D341Med (cell line): ENCODE data around the gene NR2E3.

Experiments used
- DNase-seq: peaks from one replicate; pipeline ENCODE4 v3.0.0; 2012; ENCODE audit warnings: low spot score

NR2E3 gene

DNA sequence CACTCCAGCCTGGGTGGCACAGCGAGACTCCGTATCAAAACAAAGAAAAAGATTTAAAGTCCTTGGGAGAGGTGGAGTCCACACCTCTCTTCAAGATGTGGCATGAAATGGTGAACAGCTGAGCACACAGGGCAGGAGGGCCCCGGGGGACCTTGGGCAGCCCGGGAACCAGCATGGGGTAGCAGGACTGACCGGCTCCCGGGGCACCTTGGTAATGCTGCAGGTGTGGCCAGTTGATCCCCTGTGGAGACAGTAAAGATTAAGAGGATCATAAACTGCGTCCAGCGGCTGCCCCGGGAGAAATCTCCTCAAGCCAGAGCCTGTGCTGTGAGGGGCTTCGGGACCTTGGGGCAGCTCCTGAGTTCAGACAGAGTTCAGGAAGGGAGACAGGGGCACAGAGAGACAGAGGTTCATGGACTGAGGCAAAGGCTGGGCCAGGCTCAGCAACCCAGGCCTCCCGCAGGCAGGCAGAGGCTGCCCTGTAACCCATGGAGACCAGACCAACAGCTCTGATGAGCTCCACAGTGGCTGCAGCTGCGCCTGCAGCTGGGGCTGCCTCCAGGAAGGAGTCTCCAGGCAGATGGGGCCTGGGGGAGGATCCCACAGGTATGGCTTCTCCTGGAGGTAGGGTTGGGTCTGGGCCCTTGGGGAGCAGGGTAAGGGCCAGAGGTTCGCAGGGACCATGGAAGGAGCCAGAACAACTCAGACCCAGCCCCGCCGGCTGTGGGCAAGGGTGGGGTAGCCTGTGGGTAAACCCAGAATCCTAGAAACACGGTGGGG lies at the start of gene NR2E3:
TSS of gene NR2E3 (plus strand) at position 299 of the 780 bp plus-strand sequence. CDS start at position 489, 190 bp downstream.
- no peak for DNase-seq

DNA sequence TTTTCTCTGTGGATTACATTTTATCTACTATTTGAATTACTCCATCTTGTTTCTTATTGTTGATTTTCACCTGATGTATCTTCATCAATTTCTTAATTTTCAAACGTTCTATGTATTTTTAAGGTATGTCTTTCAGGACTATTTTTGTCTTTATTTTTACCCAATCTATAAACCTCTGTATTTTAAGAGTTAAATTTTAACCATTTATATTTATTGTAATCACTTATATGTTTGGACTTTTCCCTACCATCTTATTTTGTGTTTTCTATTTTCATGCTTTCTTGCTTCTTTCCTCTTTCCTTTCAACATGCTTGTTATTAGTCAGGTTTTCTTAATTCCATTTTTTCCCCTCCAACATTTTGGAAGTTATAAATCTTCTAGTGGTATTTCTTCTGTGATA lies 49.5 kb upstream of the NR2E3 start:
- no peak for DNase-seq

DNA sequence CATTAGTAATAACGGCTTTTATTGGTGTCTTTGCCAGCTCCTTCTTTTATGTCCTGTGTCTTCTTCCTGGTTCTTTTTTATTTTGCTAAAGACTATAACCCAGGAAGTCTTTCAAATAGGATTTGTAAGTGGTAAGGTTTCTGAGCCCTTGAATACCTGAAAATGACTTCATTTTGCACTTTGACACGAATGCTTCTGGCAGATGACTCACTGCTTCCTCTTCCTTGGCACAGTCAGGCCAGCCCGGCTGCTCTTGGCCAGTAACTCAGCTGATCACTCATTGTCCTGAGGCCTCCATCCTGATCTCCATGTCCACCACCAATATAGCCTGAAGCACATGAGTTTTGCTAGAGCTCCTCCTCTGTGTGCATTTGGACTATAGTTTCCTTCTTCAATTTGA lies 48.7 kb upstream of the NR2E3 start:
- DNase-seq, result no peak

DNA sequence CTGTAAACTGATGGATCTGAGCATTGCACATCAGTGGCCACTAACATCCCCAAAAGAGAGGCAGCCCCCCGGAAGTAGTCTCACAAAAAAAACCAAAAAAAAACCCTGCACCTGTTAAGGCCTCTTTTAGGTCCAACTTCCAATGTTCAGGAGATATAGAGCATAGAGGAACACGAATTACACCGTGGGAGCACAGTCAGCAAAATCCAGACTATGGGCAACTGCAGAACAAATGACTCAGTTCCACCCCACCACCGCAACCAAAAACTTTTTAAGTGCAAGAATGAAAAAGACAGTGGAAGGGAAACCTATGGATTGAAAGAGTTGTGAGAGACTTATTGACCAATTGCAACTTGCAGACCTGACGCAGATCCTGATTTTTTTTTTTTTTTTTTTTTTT lies 42.2 kb upstream of the NR2E3 start:
- DNase-seq, result no peak

DNA sequence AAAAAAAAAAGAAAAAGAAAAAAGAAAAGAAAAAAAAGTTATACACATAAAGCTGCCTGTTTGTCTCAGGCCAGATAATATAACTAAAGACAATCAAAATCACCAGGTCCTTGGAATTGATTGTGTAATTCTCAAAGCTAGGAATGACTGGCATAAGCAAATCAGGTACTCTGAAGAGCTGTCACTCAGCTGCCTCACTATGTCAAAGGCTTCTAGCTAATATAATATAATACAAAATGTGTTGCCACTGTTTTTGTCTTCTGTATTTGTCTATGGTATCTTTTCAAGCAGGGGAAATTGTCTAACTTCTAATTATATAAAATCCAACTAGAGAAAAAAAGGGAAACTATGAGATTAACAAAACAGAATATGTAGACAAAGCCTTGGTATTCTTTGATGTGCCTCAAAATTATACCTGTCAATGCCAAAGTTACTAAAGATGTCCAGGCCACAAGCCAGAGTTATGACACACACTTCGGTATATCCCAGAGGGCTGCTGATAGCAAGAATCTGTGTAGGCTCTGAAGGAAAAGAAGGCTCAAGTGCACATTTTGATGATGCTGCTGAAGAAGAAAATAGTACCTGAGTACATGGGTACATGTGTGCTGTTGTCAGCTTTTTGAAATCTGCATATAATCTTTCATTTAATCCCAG lies 37.0 kb upstream of the NR2E3 start:
- DNase-seq, result no peak

DNA sequence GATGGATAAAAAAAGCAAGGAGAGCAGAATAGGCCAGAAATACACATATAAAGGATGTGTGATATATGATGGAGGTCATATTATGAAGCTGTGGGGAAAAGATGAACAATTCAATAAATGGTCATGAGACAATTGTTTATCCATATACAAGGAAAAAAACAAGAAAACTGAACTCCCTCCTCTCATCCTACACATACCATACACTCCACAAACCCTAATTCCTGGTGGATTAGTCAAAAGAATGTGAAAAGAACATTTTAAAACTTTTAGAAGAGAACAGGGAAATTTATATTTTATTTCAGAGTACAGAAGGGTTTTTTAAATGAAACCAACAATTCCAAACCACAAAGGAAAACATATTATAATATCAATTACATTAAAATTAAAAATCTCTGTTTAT lies 34.5 kb upstream of the NR2E3 start:
- no peak for DNase-seq

DNA sequence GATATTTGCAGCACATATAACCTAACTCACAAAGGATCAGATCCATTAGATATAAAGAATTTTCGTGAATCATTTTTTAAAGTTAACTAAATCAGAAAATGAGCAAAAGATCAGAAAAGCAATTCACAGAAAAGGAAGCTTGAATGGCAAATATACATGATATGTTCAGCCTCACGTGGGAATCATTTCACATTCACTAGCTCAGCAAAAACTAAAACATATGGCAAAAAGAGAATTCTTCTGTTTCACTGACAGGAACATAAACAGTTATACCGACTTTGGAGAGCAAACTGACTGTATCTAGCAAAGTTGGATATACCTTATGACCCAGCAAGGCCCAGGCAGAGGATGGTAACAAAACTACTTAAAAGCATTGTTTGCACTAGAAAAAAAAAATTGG lies 34.0 kb upstream of the NR2E3 start:
- DNase-seq, result no peak

DNA sequence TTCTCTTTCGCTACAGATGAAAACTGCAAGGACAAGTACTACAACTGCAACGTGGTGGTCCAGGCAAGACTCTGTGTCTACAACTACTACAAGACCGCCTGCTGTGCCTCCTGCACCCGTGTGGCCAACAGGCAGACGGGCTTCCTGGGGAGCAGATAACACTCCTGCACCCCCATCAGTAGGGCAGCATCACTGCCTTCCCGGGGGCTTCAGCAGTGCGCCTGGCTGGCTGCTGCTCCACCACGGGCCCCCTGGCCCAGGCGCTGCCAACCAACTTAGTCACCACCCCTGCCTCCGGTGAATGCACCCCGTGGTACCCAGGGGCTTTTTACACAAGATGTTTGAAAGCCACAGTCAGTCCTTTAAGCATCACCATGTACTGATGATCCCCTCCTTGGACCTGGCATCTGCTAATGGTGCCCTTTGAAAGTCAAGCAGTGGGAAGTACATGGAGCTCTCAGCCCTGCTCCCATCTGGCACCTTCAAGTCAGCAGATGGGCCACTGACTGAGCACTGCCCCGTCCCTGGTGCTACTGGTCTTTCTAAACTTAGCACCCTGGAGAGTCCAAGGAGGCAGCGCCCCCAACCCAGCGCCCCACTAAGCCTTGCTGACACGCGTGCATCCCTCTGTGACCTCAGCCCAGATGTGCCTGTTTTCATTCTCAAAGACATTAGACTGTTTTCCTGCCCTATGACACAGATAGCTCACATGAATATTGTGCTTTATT lies 33.0 kb upstream of the NR2E3 start:
- DNase-seq, result no peak

DNA sequence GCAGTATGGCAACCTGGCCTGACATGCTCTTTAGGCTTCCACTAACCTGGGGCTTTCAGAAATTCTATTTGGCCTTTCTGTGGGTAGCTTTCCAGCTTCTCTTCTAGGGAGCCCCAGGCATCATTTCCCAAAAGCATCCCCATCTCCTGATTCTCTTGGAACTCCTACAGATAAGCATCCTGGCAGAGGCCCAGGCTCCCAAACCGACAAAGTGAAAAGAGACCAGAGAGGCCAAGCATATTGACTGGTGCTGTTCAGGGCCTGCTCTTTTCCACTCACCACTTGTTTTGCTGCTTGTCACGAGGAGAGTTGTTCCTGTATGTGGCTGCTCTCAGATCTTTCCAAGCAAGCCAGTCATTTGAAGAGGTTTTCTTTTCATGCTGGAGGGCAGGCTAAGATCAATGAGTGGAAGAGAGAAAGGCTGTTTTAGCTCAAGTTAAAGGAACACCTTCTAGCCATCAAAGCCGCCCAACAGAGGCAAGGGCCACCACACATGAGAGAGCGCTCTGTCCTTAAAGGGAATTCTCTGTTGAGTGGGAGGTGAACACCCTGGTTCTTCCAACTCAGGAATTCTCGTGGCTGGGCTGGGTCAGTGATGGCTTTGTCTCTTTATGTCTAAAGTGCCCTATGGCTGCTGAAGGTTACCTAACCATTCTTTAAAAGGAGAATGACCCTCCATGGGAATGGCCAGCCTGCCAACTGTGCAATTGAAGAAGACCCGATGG lies 31.1 kb upstream of the NR2E3 start:
- DNase-seq, result no peak

DNA sequence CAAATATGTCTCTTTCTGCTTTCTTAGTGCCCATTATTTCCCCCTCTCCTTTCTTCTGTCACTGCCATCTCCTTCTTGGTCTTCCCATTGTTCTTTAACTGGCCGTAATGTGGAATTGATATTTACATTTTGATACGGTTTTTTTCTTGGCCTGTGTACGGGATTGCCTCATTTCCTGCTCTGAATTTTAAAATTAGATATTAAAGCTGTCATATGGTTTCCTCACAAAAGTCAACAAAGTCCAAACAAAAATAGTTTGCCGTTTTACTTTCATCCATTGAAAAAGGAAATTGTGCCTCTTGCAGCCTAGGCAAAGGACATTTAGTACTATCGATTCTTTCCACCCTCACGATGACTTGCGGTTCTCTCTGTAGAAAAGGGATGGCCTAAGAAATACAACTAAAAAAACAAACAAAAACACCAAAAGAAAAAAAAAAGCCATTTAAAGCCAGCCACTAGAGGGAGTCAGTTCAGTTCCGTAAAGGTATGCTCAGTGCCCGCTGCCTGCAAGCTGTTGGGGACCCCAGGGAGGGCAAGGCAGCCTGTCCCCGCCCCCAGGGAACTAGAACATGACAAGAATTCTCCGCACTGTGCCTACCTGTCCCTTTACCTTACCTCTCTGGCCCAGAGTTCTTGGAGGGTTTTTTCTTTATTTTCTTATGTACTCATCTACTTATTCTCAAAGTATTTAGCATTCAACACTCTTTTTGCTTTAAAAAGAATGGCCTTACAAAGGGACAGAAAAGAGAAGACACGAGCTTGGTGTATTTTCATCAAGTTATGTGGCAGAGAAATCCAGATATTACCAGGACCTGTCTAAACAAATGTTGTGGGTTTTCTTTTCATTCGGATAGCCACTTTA lies 30.0 kb upstream of the NR2E3 start:
- DNase-seq, result peak; percentile 77

DNA sequence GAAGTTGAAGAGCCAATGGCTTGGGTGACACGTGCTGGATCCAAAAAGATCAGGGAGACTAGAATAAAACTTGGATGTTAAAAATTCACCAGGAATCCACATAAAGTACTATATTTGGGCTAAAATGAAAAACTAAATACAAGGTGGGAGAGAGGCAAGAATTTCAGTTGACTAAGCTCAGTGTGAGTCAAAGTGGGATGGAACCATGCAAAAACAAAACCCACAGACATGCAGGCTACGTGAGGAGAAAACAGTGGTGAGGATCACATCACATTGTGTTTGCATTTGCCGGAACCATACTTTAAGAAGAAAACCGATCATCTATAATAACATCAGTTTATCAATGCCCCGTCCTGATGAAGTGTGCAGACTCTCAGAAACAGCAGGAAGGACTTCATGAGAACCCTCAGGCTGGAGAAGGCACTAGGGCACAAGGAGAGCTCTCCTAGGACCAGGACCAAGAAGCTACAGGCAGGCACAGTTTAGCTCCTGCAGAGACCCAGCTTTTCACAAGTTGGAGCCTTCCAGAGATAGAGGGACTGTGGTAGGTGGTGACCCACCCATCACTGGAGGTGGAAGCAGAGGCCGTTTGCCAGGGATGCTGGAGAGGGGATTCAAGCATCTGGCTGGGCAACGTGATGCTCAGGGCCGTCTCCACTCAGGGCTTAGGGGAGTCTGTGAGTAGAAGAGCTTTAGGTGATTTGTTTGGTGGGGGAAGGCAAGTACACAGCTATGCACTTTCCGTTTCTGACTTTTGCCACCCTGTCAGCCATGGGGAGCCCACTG lies 29.0 kb upstream of the NR2E3 start:
- DNase-seq, result no peak

DNA sequence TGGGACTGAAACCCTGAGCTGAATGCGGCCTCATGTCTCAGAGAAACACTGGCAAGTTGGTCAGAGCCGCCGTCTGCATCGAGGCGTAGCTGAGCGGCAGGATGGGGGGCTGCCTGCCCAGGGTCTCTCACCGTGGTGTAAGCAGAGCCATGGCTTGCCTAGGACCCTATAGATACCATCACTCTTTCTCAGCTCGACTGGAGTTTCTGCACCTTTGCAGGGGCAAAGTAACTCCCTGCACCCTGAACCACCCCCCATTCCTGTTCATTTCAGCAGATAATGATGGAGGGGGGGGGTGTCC lies 28.4 kb upstream of the NR2E3 start:
- DNase-seq, result no peak

DNA sequence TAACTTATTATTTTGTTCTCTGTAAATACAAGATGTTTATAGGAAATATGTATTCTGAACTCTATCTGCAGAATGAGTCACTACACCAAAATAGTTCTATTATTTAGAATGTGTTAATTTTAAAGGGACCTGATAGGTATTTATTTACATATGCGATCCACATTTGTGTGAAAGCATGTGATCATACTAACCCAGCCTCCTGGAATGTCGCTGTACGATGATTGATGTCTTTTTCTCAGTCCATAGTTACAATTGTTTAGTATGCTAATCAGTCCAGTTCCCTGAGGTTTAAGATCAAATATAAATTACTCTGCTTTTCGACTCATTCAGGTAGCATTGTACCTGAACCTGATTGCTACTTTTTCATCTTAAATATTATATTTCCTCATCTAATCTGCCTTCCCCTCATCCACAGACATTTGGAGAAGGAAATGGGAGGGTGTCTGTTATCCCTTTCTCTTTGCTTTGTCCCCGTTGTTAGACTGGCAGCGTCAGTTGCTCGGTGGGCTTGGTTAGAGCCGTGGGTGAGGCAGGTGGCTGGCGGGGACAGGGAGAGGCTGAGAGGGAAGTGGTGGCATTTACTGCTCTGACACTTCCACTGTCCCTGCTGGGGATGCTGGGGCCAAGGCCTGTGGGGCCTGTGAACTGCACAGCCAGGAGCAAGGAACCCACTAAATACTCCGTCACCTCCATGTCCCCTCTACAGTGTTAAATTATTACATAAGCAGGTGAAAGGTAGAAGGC lies 27.8 kb upstream of the NR2E3 start:
- no peak for DNase-seq

DNA sequence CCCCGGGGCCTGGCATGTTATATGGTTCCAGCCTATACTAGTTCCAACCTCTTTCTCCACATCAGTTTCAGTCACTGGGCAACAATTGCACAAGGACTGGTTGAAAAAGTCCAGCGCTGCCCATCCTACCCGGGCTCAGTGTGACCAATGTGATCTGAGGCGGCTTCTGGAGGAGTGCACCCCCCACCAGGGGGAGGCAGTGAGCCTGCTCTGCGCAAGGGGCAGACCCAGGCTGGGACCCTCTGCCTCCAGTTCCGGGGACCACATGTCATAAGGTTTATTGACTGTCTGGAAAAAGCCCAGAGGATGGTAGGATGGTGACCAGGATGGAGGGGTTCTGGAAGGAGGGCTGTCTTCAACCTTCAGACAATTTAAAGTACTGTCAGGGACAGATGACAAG lies 25.6 kb upstream of the NR2E3 start:
- DNase-seq, result peak; percentile 63

DNA sequence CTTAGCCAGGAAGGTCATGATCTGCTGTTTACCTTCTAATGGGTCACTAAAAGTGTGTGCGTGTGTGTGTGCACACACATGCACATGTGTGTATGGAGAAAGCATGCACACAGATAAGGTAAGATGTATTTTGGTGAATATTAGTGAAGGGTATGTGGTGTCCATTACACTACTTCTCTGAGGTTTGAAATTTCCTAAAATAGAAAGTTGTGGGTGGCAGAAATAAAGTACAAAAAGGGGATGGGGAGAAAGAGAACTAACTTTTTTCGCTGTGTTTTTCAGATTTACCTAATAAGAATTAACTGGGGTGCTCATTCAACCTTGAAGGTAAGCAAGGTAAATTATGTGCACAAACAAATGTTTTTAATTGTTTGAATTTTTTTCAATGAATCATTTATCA lies 24.4 kb upstream of the NR2E3 start:
- DNase-seq, result no peak

DNA sequence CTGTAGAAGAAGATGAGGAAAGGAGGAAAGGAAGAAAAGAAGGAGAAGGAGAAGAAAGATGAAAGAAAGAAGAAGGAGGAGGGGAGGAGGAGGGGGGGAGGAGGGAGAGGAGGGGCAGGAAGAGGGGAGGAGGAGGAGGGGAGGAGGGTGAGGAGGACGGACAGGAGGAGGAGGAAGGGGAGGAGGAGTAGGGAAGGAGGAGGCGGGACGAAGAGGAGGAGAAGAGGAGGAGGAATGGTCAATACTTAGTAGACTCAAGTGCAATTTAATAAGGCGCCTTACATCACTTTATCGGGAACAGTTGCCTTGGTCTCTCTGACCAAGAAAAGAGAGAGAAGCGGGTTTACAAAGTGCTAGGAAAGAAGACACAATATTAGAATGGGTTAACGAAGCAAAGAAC lies 23.7 kb upstream of the NR2E3 start:
- no peak for DNase-seq

DNA sequence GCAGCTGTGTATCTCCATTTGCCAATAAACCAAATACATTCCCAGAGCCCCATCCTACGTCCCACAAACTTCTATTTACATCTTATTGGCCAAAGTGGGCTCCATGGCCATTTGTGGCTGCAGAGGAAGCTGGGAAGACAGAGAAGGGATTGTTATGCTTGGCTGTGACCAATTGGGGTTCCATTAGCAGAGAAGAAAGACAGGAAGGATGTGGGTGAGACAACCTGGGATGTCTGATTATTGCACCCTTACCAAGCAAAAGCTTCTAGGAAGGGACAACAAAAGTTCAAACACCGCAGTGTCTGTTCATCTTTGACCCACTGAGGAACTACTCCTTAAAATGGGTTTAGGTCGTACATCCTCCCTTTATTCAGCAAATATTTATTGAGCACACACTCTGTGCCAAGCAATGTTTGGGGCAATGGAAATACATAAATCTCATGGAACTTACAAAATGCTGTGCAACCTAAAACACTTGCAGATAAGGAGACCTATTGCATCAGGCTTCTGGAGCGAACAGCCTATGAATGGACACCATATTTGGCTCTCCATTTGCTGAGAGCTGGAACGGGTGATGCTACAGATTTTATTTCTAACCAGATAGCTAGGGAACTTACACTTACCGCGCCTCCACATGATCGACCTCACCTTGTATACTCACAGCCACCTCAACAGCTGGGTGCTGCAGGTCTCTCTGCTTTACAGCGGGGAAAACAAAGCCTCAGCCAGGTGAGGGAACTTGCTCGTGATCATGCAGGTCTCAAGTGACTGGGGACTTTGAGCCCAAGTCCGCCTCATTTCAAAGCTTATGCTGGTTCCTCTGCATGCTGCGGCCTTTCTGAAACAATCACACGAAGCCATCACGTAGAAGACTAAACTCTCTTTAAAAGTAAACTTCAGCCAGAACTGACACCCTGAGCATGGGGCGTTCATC lies 21.4 kb upstream of the NR2E3 start:
- peak; percentile 4 for DNase-seq

DNA sequence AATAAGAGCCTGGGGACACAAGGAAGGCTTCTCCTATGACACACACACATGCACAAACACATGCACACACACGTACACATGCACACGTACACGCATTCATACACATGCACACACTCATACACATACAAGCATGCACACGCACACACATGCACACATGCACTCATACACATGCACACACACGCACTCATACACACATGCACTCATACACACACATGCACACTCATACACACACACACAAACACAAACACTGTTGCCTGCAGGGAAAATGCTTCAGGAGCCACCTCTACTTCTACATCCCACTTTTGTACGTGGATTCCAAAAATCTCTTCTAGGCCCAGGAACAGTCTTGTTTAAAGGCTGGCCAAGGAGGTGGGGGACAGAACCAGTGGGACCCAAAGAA lies 20.7 kb upstream of the NR2E3 start:
- no peak for DNase-seq

DNA sequence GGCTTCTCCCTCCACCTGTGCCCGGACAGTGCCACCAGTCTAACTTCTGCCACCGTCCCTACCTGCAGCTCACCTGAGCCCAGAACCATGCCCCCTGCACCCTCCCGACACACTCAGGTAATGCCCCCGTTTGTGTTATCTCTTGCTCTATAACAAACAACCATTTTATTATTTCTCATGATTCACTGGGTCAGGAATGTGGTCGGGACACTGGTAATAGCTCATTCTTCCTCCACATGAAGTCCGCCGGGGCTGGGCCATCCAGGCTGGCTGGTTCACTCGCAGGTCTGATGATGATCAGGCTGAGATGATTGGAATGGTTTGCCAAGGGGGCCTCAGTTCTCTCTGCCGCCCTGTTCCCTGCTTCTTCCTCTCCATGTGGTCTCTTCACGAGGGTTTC lies 20.3 kb upstream of the NR2E3 start:
- no peak for DNase-seq
